Stimulated activated CD4-positive, alpha-beta T cell treated with anti-CD3 and anti-CD28 coated beads, Interleukin-1b, Interleukin-23, amount 100 ng/mL, for 48 hours (primary cell): ENCODE data around the gene PCDHGA9.
A peak's percentile ranks its signal among the peaks of the same experiment; 100 is the strongest.
"Not testable (repeated sequence)": the region's sequence is repeated elsewhere in the genome, so short reads cannot be mapped to it uniquely, and the experiment has no call there.

Experiments
- DNase-seq: peaks from one replicate; pipeline ENCODE4 v3.0.0-alpha.2; 2020

Gene PCDHGA9

GRCh38 chr5:141402553-141403243 is at the start of gene PCDHGA9:
TSS of gene PCDHGA9 (plus strand) at chr5:141402778. CDS start at chr5:141402953, 175 bp downstream.
- no peak for DNase-seq

- no peak for DNase-seq
Observed at GRCh38 chr5:141354900-141355469, 47.6 kb upstream of the PCDHGA9 start, which contains the start of gene PCDHGA4. TSS of gene PCDHGA4 (plus strand) at chr5:141355021. CDS start at chr5:141355108, 87 bp downstream.

GRCh38 chr5:141355641-141356040 is 46.9 kb upstream of the PCDHGA9 start:
- no peak for DNase-seq

GRCh38 chr5:141356133-141356532 is 46.4 kb upstream of the PCDHGA9 start:
- no peak for DNase-seq

- DNase-seq = no peak
Observed at GRCh38 chr5:141356950-141357349, 45.6 kb upstream of the PCDHGA9 start.

- no peak for DNase-seq
Observed at GRCh38 chr5:141359790-141360426, 42.7 kb upstream of the PCDHGA9 start, which contains the start of gene PCDHGB2. TSS of gene PCDHGB2 (plus strand) at chr5:141359994. CDS start at chr5:141360136, 142 bp downstream.

- no peak for DNase-seq
Observed at GRCh38 chr5:141360685-141361084, 41.9 kb upstream of the PCDHGA9 start.

- no peak for DNase-seq
Observed at GRCh38 chr5:141362719-141363118, 39.9 kb upstream of the PCDHGA9 start.

GRCh38 chr5:141363952-141364660 is 38.5 kb upstream of the PCDHGA9 start, which contains the start of gene PCDHGA5:
TSS of gene PCDHGA5 (plus strand) at chr5:141364162. CDS start at chr5:141364331, 169 bp downstream.
- DNase-seq = no peak

- no peak for DNase-seq
Observed at GRCh38 chr5:141366016-141366896, 36.3 kb upstream of the PCDHGA9 start.

GRCh38 chr5:141369994-141370848 is 32.4 kb upstream of the PCDHGA9 start, which contains the start of gene PCDHGB3:
TSS of gene PCDHGB3 (plus strand) at chr5:141370242. CDS start at chr5:141370395, 153 bp downstream.
- peak; percentile 25 for DNase-seq

GRCh38 chr5:141371572-141372475 is 30.8 kb upstream of the PCDHGA9 start:
- DNase-seq = no peak

- DNase-seq = no peak
Observed at GRCh38 chr5:141373673-141374317, 28.8 kb upstream of the PCDHGA9 start, which contains the start of gene PCDHGA6. TSS of gene PCDHGA6 (plus strand) at chr5:141373891. CDS start at chr5:141374084, 193 bp downstream.

GRCh38 chr5:141374627-141375026 is 28.0 kb upstream of the PCDHGA9 start:
- DNase-seq = no peak

- DNase-seq = not testable (repeated sequence)
Observed at GRCh38 chr5:141375444-141376155, 27.0 kb upstream of the PCDHGA9 start.

GRCh38 chr5:141382469-141383294 is 19.9 kb upstream of the PCDHGA9 start, which contains the start of gene PCDHGA7:
TSS of gene PCDHGA7 (plus strand) at chr5:141382742. CDS start at chr5:141382900, 158 bp downstream.
- no peak for DNase-seq

GRCh38 chr5:141383345-141383744 is 19.2 kb upstream of the PCDHGA9 start:
- no peak for DNase-seq
